IMR-90 (cell line): ENCODE data around the gene RYR1. TPM values are rescaled to one million over a fixed set of nuclear protein-coding genes. Genes with fewer than 3 reads are reported as not detected.

ENCODE experiments used
- ATAC-seq: fragments of 200-7000 bp; cut with Tn5 transposase; 2 replicates; pipeline ENCODE4 v1.9.1; 2020; ENCODE audit warnings: low read depth, mild to moderate bottlenecking, moderate library complexity
- BruUV-seq: library from RNA; stranded (reverse); fragments of 400-500 nt; replicated peaks from 2 replicates; lab custom pipeline; 2021; lab: Mats Ljungman, UMichigan
- CTCF ChIA-PET: fragments of 300-600 bp; formaldehyde crosslinking; extraction: SDS; loops from one replicate; lab custom pipeline; 2021; ENCODE audit warnings: antibody characterized with exemption; lab: Yijun Ruan, JAX
- POLR2A ChIA-PET: fragments of 300-600 bp; sonication (Branson Sonifier 250); formaldehyde crosslinking; loops from one replicate; lab custom pipeline; 2022; ENCODE audit warnings: antibody characterized with exemption; ENCODE audit not compliant: unreplicated experiment; lab: Charles Lee
- DNase-seq: peaks from one replicate; pipeline ENCODE4 v3.0.0; 2013
- H2AFZ ChIP-seq: replicated peaks from 2 replicates; pipeline ENCODE3; 2013; ENCODE audit warnings: low read length, mild to moderate bottlenecking; ENCODE audit not compliant: poor library complexity
- H2AK5ac ChIP-seq: 2 replicates; pipeline ENCODE4 v1.6.1; 2013; ENCODE audit warnings: low read depth, low read length, inconsistent platforms
- H2AK9ac ChIP-seq: replicated peaks from 2 replicates; pipeline ENCODE3; 2013; ENCODE audit warnings: mild to moderate bottlenecking, low read depth, low read length, moderate library complexity; ENCODE audit not compliant: poor library complexity
- H2BK120ac ChIP-seq: 2 replicates; pipeline ENCODE4 v1.6.1; 2013; ENCODE audit warnings: low read depth, low read length, inconsistent platforms
- H2BK15ac ChIP-seq: 3 replicates; pipeline ENCODE4 v1.6.1; 2013; ENCODE audit warnings: low read depth, low read length, inconsistent platforms
- H2BK20ac ChIP-seq: 2 replicates; pipeline ENCODE4 v1.6.1; 2013; ENCODE audit warnings: low read depth, mild to moderate bottlenecking, inconsistent platforms, low read length, moderate library complexity
- H2BK5ac ChIP-seq: 2 replicates; pipeline ENCODE4 v1.6.1; 2013; ENCODE audit warnings: mild to moderate bottlenecking, low read depth, low read length, inconsistent platforms; ENCODE audit not compliant: poor library complexity, severe bottlenecking
- H3K14ac ChIP-seq: replicated peaks from 2 replicates; pipeline ENCODE4 v1.6.1; 2013; ENCODE audit warnings: low read depth, low read length, inconsistent platforms
- H3K18ac ChIP-seq: 2 replicates; pipeline ENCODE4 v1.6.1; 2013; ENCODE audit warnings: low read depth, low read length, control low read depth
- H3K23ac ChIP-seq: 2 replicates; pipeline ENCODE4 v1.6.1; 2013; ENCODE audit warnings: low read depth, low read length, inconsistent platforms
- H3K27ac ChIP-seq: 2 replicates; pipeline ENCODE4 v1.5.1; 2013; ENCODE audit warnings: mild to moderate bottlenecking, control low read depth, low read length; ENCODE audit not compliant: insufficient read depth
- H3K27me3 ChIP-seq: 2 replicates; pipeline ENCODE4 v1.6.1; 2013; ENCODE audit warnings: low read length; ENCODE audit not compliant: control insufficient read depth, insufficient read depth
- H3K36me3 ChIP-seq: 2 replicates; pipeline ENCODE4 v1.6.1; 2013; ENCODE audit warnings: low read length, mixed read lengths; ENCODE audit not compliant: control insufficient read depth, insufficient read depth
- H3K4ac ChIP-seq: 2 replicates; pipeline ENCODE4 v1.6.1; 2013; ENCODE audit warnings: low read depth, low read length, inconsistent platforms
- H3K4me1 ChIP-seq: 2 replicates; pipeline ENCODE4 v1.6.1; 2013; ENCODE audit warnings: low read length, mixed read lengths; ENCODE audit not compliant: control insufficient read depth, insufficient read depth
- H3K4me2 ChIP-seq: 2 replicates; pipeline ENCODE4 v1.6.1; 2013; ENCODE audit warnings: low read depth, mild to moderate bottlenecking, control low read depth, low read length, moderate library complexity
- H3K4me3 ChIP-seq: 2 replicates; pipeline ENCODE4 v1.5.1; 2013; ENCODE audit warnings: low read depth, mild to moderate bottlenecking, control low read depth, low read length, moderate library complexity; ENCODE audit not compliant: insufficient read depth
- H3K56ac ChIP-seq: 2 replicates; pipeline ENCODE4 v1.6.1; 2013; ENCODE audit warnings: low read length, inconsistent platforms; ENCODE audit not compliant: insufficient read depth; ENCODE audit errors: extremely low read depth
- H3K79me1 ChIP-seq, 2 experiments: 2 replicates each; pipeline ENCODE4 v1.6.1; 2013; ENCODE audit warnings: low read length in 2 of 2, inconsistent platforms in 1 of 2, low read depth in 1 of 2
- H3K9ac ChIP-seq: 2 replicates; pipeline ENCODE4 v1.6.1; 2013; ENCODE audit warnings: low read depth, low read length, control low read depth
- H3K9me1 ChIP-seq: 2 replicates; pipeline ENCODE4 v1.6.1; 2013; ENCODE audit warnings: low read length, inconsistent platforms; ENCODE audit not compliant: insufficient read depth
- H3K9me3 ChIP-seq: 2 replicates; pipeline ENCODE4 v1.6.1; 2013; ENCODE audit warnings: low read length; ENCODE audit not compliant: control insufficient read depth, insufficient read depth
- H4K20me1 ChIP-seq: 2 replicates; pipeline ENCODE4 v1.6.1; 2013; ENCODE audit warnings: low read length, inconsistent platforms; ENCODE audit not compliant: insufficient read depth
- H4K5ac ChIP-seq: 2 replicates; pipeline ENCODE4 v1.6.1; 2013; ENCODE audit warnings: mild to moderate bottlenecking, low read depth, low read length, control low read depth
- H4K8ac ChIP-seq, 2 experiments: 2 replicates each; pipeline ENCODE4 v1.6.1; 2013; ENCODE audit warnings: low read depth in 2 of 2, low read length in 2 of 2, control low read depth in 1 of 2, inconsistent platforms in 1 of 2
- H4K91ac ChIP-seq: 2 replicates; pipeline ENCODE4 v1.6.1; 2013; ENCODE audit warnings: low read depth, low read length, inconsistent platforms; ENCODE audit not compliant: insufficient read depth
- CHD1 ChIP-seq: IDR thresholded peaks from 2 replicates; pipeline ENCODE4 v1.6.1; 2012; ENCODE audit warnings: low read depth, low read length, improper control_type of control experiment
- CTCF ChIP-seq: conservative IDR thresholded peaks from 2 replicates; pipeline ENCODE4 v1.5.1; 2012; ENCODE audit warnings: mild to moderate bottlenecking, low read depth, low read length, improper control_type of control experiment
- ELK1 ChIP-seq: fragments of 150-350 bp; IDR thresholded peaks from 2 replicates; pipeline ENCODE4 v1.6.1; 2016; ENCODE audit warnings: low read depth, mild to moderate bottlenecking, low read length, moderate library complexity, borderline replicate concordance
- NFE2L2 ChIP-seq: fragments of 150-350 bp; IDR thresholded peaks from 2 replicates; pipeline ENCODE4 v1.6.1; 2016; ENCODE audit warnings: low read depth, mild to moderate bottlenecking, low read length
- RAD21 ChIP-seq: IDR thresholded peaks from 2 replicates; pipeline ENCODE4 v1.6.1; 2012; ENCODE audit warnings: low read length, improper control_type of control experiment
- RCOR1 ChIP-seq: IDR thresholded peaks from 2 replicates; pipeline ENCODE4 v1.6.1; 2012; ENCODE audit warnings: mild to moderate bottlenecking, low read length, improper control_type of control experiment; ENCODE audit not compliant: insufficient replicate concordance
- RFX5 ChIP-seq: IDR thresholded peaks from 2 replicates; pipeline ENCODE4 v1.8.0; 2012; ENCODE audit warnings: low read depth, mild to moderate bottlenecking, low read length, moderate library complexity
- WGBS, 2 experiments: methylation state at CpG; one replicate each; pipeline versions ENCODE4 v1.1.5 to v1.1.7; 2013; ENCODE audit warnings: missing lambda C conversion rate in 2 of 2; ENCODE audit not compliant: insufficient read length in 1 of 2; ENCODE audit errors: extremely low coverage in 2 of 2; 5-methylcytosine and 5-hydroxymethylcytosine counted together
- dilution Hi-C: fragments of 300-500 bp; cut with HindIII; formaldehyde crosslinking; loops from one replicate; pipeline ENCODE4 v1.14.3; 2018; ENCODE audit warnings: low sequenced_read_pairs; ENCODE audit not compliant: unreplicated experiment
- in situ Hi-C: fragments of 300-500 bp; cut with MboI; formaldehyde crosslinking; loops from 3 replicates; pipeline ENCODE4 v1.14.3; 2019; ENCODE audit warnings: low sequenced_read_pairs, inconsistent platforms, mixed read lengths
- intact Hi-C: fragments of 100-400 bp; cut with micrococcal nuclease; formaldehyde crosslinking; loops from 2 replicates; pipeline ENCODE4 v1.10.0; 2022
- polyA plus RNA-seq, 3 experiments: library from polyadenylated mRNA; depleted of rRNA; stranded (reverse); fragments of >200 nt; gene quantifications; 2 replicates each; pipeline ENCODE4 v1.2.3, GENCODE V29; 2012; ENCODE audit warnings: low replicate concordance in 1 of 3
- total RNA-seq: library from RNA; depleted of rRNA; stranded (reverse); fragments of >200 nt; gene quantifications from 2 replicates; pipeline ENCODE4 v1.2.3, GENCODE V29; 2012

The RYR1 gene
- total and polyA plus RNA-seq, 2 of the 4 experiments (the other 2 are of a cell fraction), result not detected

GRCh38 chr19:38617764-38618589 lies 184.5 kb downstream of the RYR1 start, which contains the start of gene MAP4K1:
MAP4K1 (minus strand) TSS chr19:38617953; CDS start chr19:38617895, 58 bp downstream.
- peak within 1 kb of the TSS; percentile 82; the same call in 1 of the 2 replicates for H4K91ac ChIP-seq
- peak within 1 kb of the TSS; percentile 77 for H3K4me2 ChIP-seq
- H3K9me1 ChIP-seq, result peaks cover 7% of the 10 kb centered on the region
- no peaks in the 10 kb centered on the region for H3K9me3 ChIP-seq
- peak within 1 kb of the TSS; percentile 96 for H2AK5ac ChIP-seq
- peaks cover 13 to 29% of the 10 kb centered on the region in 2 experiments; a peak in 3 of 4 replicates for H3K79me1 ChIP-seq
- ChIA-PET CTCF (no interaction called here), POLR2A (no interaction called here)
- H2BK15ac ChIP-seq, result no peak within 1 kb of the TSS
- H2BK20ac ChIP-seq, result no peak within 1 kb of the TSS
- peak within 1 kb of the TSS; percentile 59 for H3K9ac ChIP-seq
- H3K56ac ChIP-seq, result peak within 1 kb of the TSS; percentile 45
- DNase-seq (no peak), ATAC-seq (no peak)
- peak within 1 kb of the TSS; percentile 54 for H2BK5ac ChIP-seq
- 46% methylated on average over 13 of the region's 28 CpGs; no CpG with 5 or more reads in 1 of the 2 experiments for WGBS, 2 experiments
- dilution Hi-C loops (no loop called here), intact Hi-C loops (loop anchor here (2.0 kb wide), 1 partner anchor 215 kb away; the partner anchor contains the start of gene FAM98C), in situ Hi-C loops (no loop called here)
- H2BK120ac ChIP-seq, result no peak within 1 kb of the TSS
- peak within 1 kb of the TSS; percentile 46 for H3K14ac ChIP-seq
- H4K20me1 ChIP-seq, result peaks cover 6% of the 10 kb centered on the region; the same call in 1 of the 2 replicates
- H4K5ac ChIP-seq, result peak within 1 kb of the TSS; percentile 99
- peak within 1 kb of the TSS; percentile 94 for H2AFZ ChIP-seq
- peak within 1 kb of the TSS; percentile 52 for H3K4me3 ChIP-seq
- BruUV-seq, result no TSS peak
- no peaks in the 10 kb centered on the region for H3K27me3 ChIP-seq
- peak within 1 kb of the TSS; percentile 71 for H3K23ac ChIP-seq
- H3K27ac ChIP-seq, result peak within 1 kb of the TSS; percentile 51
- peaks cover 6% of the 10 kb centered on the region; the same call in 1 of the 2 replicates for H3K4me1 ChIP-seq
- peak within 1 kb of the TSS; percentile 70 for H3K4ac ChIP-seq
- TF ChIP-seq ELK1, result no peak
- no peak for TF ChIP-seq NFE2L2
- no peak for TF ChIP-seq CTCF
- TF ChIP-seq CHD1, result no peak
- TF ChIP-seq RCOR1, result no peak
- no peak for TF ChIP-seq RFX5
- no peak for TF ChIP-seq RAD21
- 0 out of 2 replicates have a peak within 1 kb of the TSS, but pooled peaks have one; percentile 8 for H3K18ac ChIP-seq
- H3K36me3 ChIP-seq, result peaks cover 10% of the 10 kb centered on the region
- H4K8ac ChIP-seq, result peak within 1 kb of the TSS; percentile 97 to 99
- H2AK9ac ChIP-seq, result peak within 1 kb of the TSS; percentile 91
